Measurements from ENCODE around the gene PTPN22.

DNA sequence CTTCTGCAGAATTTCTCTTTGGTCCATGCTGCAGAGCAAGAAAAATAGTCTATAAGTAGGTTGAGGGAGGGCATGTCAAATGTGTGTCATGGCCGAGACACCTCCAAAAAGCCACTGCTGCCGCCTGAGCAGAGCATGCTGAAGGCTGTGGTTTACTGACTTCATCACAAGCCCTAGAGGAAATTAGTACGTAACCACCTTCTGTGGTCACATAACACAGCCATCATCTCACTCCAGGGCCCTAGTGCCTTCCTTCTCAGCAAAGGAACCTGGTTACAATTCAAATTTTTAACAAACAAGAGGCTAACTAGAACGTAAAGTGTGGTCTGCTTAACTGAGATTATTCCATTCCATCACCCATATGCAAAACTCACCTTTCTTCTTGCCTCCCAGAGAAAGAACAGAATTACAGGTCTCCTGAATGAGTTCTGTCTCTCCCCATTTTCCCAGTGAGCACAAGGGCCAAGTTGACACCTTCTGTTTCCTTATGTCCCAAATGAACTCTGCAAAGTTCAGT, at the start of gene PTPN22:
- TF ChIP-seq EZH2 (IDR thresholded peaks at IDR 0.05; ENCODE audit: insufficient read depth, poor library complexity, severe bottlenecking) (no peak), EZH2phosphoT487 (IDR thresholded peaks at IDR 0.05; ENCODE audit: insufficient read depth, low read depth) (no peak)

Measured in GM23248 (cell line).